Measurements from ENCODE around the gene RPS13.
"Not testable (repeated sequence)": the region's sequence is repeated elsewhere in the genome, so short reads cannot be mapped to it uniquely, and the experiment has no call there.

Gene RPS13

GRCh38 chr11:17034027-17034426, 43.4 kb downstream of the RPS13 start:
- not testable (repeated sequence) for DNase-seq

- no peak for DNase-seq
These were observed 50.9 kb downstream of the RPS13 start for GRCh38 chr11:17026487-17027082.

- DNase-seq: no peak
These were observed 52.5 kb downstream of the RPS13 start for GRCh38 chr11:17024924-17025323.

Measured in EL (cell line).